Osteocyte (in vitro differentiated cells): Measurements from ENCODE around the gene RNF13. TPM values are rescaled to one million over a fixed set of nuclear protein-coding genes. Genes with fewer than 3 reads are reported as not detected.

Experiments
- DNase-seq: peaks from one replicate; pipeline ENCODE4 v3.0.0; 2021; ENCODE audit warnings: mixed read lengths; ENCODE audit not compliant: unreplicated experiment; ENCODE audit errors: extremely low spot score
- H3K27ac Mint-ChIP-seq: one replicate; pipeline ENCODE4 v1.8.0; 2021; ENCODE audit warnings: mild to moderate bottlenecking, mixed read lengths; ENCODE audit not compliant: unreplicated experiment
- H3K27me3 Mint-ChIP-seq: one replicate; pipeline ENCODE4 v1.8.0; 2021; ENCODE audit warnings: mixed read lengths; ENCODE audit not compliant: unreplicated experiment
- H3K36me3 Mint-ChIP-seq: one replicate; pipeline ENCODE4 v1.8.0; 2021; ENCODE audit warnings: mixed read lengths; ENCODE audit not compliant: unreplicated experiment
- H3K4me1 Mint-ChIP-seq: one replicate; pipeline ENCODE4 v1.8.0; 2021; ENCODE audit warnings: mixed read lengths; ENCODE audit not compliant: unreplicated experiment
- H3K4me3 Mint-ChIP-seq: one replicate; pipeline ENCODE4 v1.8.0; 2021; ENCODE audit warnings: mild to moderate bottlenecking, moderate library complexity, mixed read lengths; ENCODE audit not compliant: unreplicated experiment
- H3K9me3 Mint-ChIP-seq: one replicate; pipeline ENCODE4 v1.8.0; 2021; ENCODE audit warnings: mixed read lengths; ENCODE audit not compliant: unreplicated experiment
- CTCF ChIP-seq: fragments of 200-600 bp; sonication (generic); IDR thresholded peaks from 2 replicates; pipeline ENCODE4 v1.5.0; 2021; ENCODE audit warnings: antibody characterized with exemption, mild to moderate bottlenecking, moderate library complexity
- total RNA-seq: library from RNA; stranded (reverse); gene quantifications from 2 replicates; pipeline ENCODE4 v1.2.1, GENCODE V29; 2021

The RNF13 gene
- total RNA-seq, 1 donor from 2014 or later = 45.1 TPM

GRCh38 chr3:149845570-149846244 lies 32.7 kb downstream of the RNF13 start:
- Mint-ChIP-seq H3K4me1 (no peaks in the 10 kb centered on the region), H3K36me3 (peaks cover 19% of the 10 kb centered on the region), H3K4me3 (no peak overlapping the region), H3K9me3 (no peaks in the 10 kb centered on the region), H3K27me3 (no peaks in the 10 kb centered on the region), H3K27ac (no peak overlapping the region)
- no peak for TF ChIP-seq CTCF
- no peak for DNase-seq

GRCh38 chr3:149848238-149848637 lies 35.2 kb downstream of the RNF13 start:
- H3K4me1 Mint-ChIP-seq = no peaks in the 10 kb centered on the region
- no peak for DNase-seq
- H3K36me3 Mint-ChIP-seq = peaks cover 29% of the 10 kb centered on the region
- no peaks in the 10 kb centered on the region for H3K9me3 Mint-ChIP-seq
- no peaks in the 10 kb centered on the region for H3K27me3 Mint-ChIP-seq
- no peak overlapping the region for H3K27ac Mint-ChIP-seq
- TF ChIP-seq CTCF = no peak
- H3K4me3 Mint-ChIP-seq = no peak overlapping the region

- H3K4me1 Mint-ChIP-seq = no peaks in the 10 kb centered on the region
- DNase-seq = no peak
- no peaks in the 10 kb centered on the region for H3K27me3 Mint-ChIP-seq
- H3K27ac Mint-ChIP-seq = no peak overlapping the region
- no peak overlapping the region for H3K4me3 Mint-ChIP-seq
- H3K36me3 Mint-ChIP-seq = peaks cover 29% of the 10 kb centered on the region
- H3K9me3 Mint-ChIP-seq = no peaks in the 10 kb centered on the region
- TF ChIP-seq CTCF = no peak
These were observed 35.7 kb downstream of the RNF13 start for GRCh38 chr3:149848688-149849087.

GRCh38 chr3:149850787-149851584 lies 38.0 kb downstream of the RNF13 start:
- Mint-ChIP-seq H3K4me1 (no peaks in the 10 kb centered on the region), H3K9me3 (no peaks in the 10 kb centered on the region), H3K4me3 (no peak overlapping the region), H3K36me3 (peaks cover 42% of the 10 kb centered on the region), H3K27ac (no peak overlapping the region), H3K27me3 (no peaks in the 10 kb centered on the region)
- no peak for DNase-seq
- no peak for TF ChIP-seq CTCF

GRCh38 chr3:149858911-149859310 lies 45.9 kb downstream of the RNF13 start:
- no peak for DNase-seq
- Mint-ChIP-seq H3K9me3 (no peaks in the 10 kb centered on the region), H3K27ac (no peak overlapping the region), H3K4me3 (no peak overlapping the region), H3K4me1 (no peaks in the 10 kb centered on the region), H3K27me3 (no peaks in the 10 kb centered on the region), H3K36me3 (peaks cover 39% of the 10 kb centered on the region)
- no peak for TF ChIP-seq CTCF
